Thymus (tissue), 11 donors: ENCODE measurements around the gene CHAC1. TPM values are rescaled to one million over a fixed set of nuclear protein-coding genes. Genes with fewer than 3 reads are reported as not detected.

ENCODE experiments used
- DNase-seq, 9 donors: peaks; one replicate each; pipeline ENCODE4 v3.0.0-alpha.2; 2013; ENCODE audit warnings: low spot score in 9 of 9, low read depth in 6 of 9, missing footprints in 1 of 9
- H3K27ac ChIP-seq, 2 donors: one replicate each; pipeline ENCODE4 v1.5.1; 2013; ENCODE audit warnings: control low read depth in 1 of 2, low read depth in 1 of 2, low read length in 1 of 2, mild to moderate bottlenecking in 1 of 2, moderate library complexity in 1 of 2
- H3K27me3 ChIP-seq, 2 donors: one replicate each; pipeline ENCODE4 v1.5.1; 2013; ENCODE audit warnings: low read length in 1 of 2; ENCODE audit not compliant: control insufficient read depth in 2 of 2, insufficient read depth in 1 of 2
- H3K36me3 ChIP-seq, 2 donors: one replicate each; pipeline ENCODE4 v1.5.1; 2013; ENCODE audit warnings: low read length in 1 of 2, mild to moderate bottlenecking in 1 of 2, moderate library complexity in 1 of 2; ENCODE audit not compliant: control insufficient read depth in 2 of 2, insufficient read depth in 2 of 2
- H3K4me1 ChIP-seq, 2 donors: one replicate each; pipeline ENCODE4 v1.5.1; 2013; ENCODE audit warnings: low read length in 2 of 2; ENCODE audit not compliant: control insufficient read depth in 2 of 2, insufficient read depth in 2 of 2
- H3K4me3 ChIP-seq, 2 donors: one replicate each; pipeline ENCODE4 v1.5.1; 2013; ENCODE audit warnings: low read length in 2 of 2, control low read depth in 1 of 2, mild to moderate bottlenecking in 1 of 2
- H3K9me3 ChIP-seq, 2 donors: one replicate each; pipeline ENCODE4 v1.5.1; 2013; ENCODE audit warnings: low read length in 1 of 2, mild to moderate bottlenecking in 1 of 2; ENCODE audit not compliant: control insufficient read depth in 2 of 2, insufficient read depth in 1 of 2
- WGBS: extraction: QIAGEN DNeasy Blood & Tissue Kit; methylation state at CpG from one replicate; pipeline ENCODE4 v1.1.7; 2013; 5-methylcytosine and 5-hydroxymethylcytosine counted together
- polyA plus RNA-seq: library from polyadenylated mRNA; stranded (reverse); fragments of 200-250 nt; gene quantifications from one replicate; pipeline ENCODE4 v1.2.3, GENCODE V29; 2013
- total RNA-seq: library from RNA; stranded (reverse); fragments of 120-200 nt; gene quantifications from one replicate; pipeline ENCODE4 v1.2.4, GENCODE V29; 2013
- donor health status: healthy.

The CHAC1 gene
- total and polyA plus RNA-seq, 2 donors = 0.47 to 1.9 TPM

DNA sequence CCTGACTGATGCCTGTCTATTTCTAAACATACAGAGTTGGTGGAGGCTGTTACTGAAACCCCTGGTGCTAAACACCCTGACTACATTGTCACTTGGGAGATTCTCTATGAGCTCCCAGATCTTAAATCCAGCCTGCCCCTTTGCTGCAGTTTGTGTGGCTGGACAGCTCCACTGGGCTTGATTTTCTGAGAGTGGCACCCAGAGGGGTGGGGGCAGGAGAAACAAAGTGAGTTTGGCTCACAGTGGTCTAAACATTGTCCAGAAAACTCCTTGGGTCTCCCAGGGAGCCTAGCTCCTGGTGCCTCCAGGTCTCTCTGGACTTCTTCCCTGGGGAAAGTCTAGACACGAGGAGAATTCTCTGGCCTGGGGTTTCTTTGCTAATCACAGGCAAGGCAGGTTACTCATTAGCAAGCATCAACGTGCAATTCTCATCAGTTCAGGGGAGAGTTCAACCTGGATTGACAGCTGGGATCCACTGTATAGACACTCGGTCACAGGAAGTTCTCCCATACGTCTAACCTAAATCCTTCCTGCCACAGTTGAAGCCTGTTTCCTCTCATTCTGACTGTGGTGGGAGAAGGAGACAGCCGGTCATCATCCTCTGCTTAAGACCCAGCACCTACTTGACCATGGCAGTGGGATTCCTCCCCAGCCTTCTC is 31.2 kb upstream of the CHAC1 start:
- Histone ChIP-seq H3K4me1 (peaks cover 5 to 20% of the 10 kb centered on the region in 2 donors), H3K4me3 (no peak overlapping the region), H3K36me3 (no peaks in the 10 kb centered on the region), H3K9me3 (peaks cover 0 to 12% of the 10 kb centered on the region in 2 donors), H3K27me3 (peaks cover 30 to 52% of the 10 kb centered on the region in 2 donors), H3K27ac (no peak overlapping the region)
- no peak for DNase-seq
- WGBS = 80% methylated on average over 5 of the region's 5 CpGs

DNA sequence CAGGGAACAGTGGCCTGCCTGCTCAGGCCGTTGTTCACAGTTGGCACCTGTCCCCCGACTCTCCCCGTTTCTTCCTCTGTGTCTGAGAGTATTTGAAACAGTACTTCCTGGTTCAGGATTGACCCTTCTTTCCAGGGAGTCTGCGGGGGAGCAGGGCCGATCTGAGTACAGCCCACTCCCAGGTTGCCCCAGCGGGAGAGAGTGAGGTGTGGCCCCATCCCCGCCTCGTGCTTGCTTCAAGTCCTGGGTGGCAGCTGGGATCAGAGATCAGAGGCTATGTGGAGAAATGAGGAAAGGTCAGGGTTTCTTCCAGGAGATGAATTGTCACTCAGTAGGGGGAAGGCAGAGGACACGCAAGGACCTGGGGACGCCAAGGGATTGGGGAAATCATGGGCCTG is 30.7 kb upstream of the CHAC1 start:
- WGBS = 85% methylated on average over 10 of the region's 10 CpGs
- H3K9me3 ChIP-seq = peaks cover 0 to 12% of the 10 kb centered on the region in 2 donors
- H3K4me3 ChIP-seq = no peak overlapping the region
- no peaks in the 10 kb centered on the region for H3K36me3 ChIP-seq
- H3K27me3 ChIP-seq = peaks cover 35 to 57% of the 10 kb centered on the region in 2 donors
- no peak for DNase-seq
- no peak overlapping the region for H3K27ac ChIP-seq
- peaks cover 10 to 26% of the 10 kb centered on the region in 2 donors for H3K4me1 ChIP-seq

DNA sequence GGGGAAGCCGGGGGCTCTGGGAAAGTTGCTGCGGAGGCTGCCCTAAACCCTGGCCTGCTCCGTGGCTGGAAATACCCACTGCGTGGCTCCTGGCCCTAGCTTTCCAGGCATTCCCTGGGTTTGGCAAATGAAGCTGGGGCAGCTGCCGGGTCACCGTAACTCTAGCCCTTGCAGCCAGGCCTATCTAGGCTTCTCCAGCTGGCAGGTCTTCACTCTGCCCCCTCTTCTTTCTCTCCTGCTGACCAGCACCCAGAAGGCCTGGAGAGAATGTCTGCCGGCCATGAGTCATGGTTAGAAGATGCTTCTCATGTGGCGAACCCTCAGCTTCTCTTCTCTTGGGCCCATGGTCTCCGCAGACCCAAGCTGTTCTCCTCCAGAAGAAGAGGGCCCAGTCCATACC is 29.7 kb upstream of the CHAC1 start:
- WGBS = 97% methylated on average over 9 of the region's 9 CpGs
- H3K27ac ChIP-seq = no peak overlapping the region

DNA sequence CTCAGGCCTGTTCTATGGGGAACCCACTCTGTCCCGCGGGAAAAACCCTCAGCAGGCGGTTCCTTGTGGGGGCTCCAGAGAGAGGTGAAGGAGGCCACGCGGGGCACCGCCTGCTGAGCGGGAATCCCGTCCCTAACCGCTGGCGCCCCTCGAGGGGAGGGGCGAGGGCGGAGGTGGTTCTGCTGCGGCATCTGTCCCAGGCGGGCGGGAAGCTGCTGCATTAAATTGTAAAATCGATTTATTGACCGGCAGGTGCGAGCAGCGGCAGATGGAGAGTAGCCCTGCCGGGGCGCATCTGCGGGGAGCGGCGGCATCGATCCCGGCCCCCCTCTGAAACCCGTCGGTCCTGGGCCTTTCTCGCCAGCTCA is 27.8 kb upstream of the CHAC1 start:
- no peak for DNase-seq
- 13% methylated on average over 30 of the region's 30 CpGs for WGBS
- Histone ChIP-seq H3K4me1 (peaks cover 28 to 54% of the 10 kb centered on the region in 2 donors), H3K9me3 (peaks cover 0 to 17% of the 10 kb centered on the region in 2 donors), H3K36me3 (no peaks in the 10 kb centered on the region), H3K4me3 (no peak overlapping the region), H3K27ac (no peak overlapping the region), H3K27me3 (peaks cover 60 to 84% of the 10 kb centered on the region in 2 donors)

More for the DNA sequence above, 29.7 kb upstream of the CHAC1 start:
- Histone ChIP-seq H3K36me3 (no peaks in the 10 kb centered on the region), H3K4me3 (no peak overlapping the region), H3K27me3 (peaks cover 41 to 64% of the 10 kb centered on the region in 2 donors), H3K4me1 (peaks cover 16 to 35% of the 10 kb centered on the region in 2 donors), H3K9me3 (peaks cover 0 to 17% of the 10 kb centered on the region in 2 donors)
- no peak for DNase-seq

DNA sequence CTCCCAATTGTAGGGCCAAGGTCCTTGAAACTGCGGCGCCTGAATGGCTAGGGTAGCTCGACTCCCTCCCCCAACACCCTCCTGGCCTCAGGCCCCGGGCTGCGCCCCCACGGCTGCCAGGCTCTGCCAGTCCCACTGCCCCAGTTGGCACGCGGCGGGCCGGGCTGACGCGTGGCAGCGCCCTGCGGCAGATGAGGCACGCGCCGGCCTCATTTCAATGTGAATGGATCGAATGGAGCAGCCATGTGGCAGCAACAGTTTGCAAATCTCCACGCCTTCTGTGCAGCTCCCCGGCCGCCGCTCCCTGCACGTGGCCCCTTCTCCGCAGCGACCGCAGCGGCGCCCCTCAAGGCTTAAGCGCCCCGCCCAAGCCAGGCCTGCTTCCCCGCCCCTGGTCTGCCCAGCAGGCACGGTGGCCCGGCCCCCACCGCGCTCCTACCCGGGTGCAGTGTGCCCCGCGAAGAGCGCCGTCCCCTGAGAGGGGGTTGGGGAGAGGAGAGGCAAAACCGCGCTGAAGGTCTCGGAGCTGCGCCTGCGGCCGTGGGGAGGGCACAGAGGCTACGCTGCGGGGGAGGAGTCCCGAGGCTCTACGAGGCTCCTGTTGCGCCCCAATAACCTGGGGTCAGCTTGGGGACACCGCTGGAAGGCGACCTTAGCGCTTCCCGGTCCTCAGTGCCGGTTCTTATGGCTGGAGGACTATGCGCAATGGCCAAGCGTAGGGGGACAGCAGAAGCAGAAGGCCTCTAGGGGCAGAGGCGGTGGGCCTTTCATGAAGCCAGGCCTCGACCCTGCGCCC is 27.2 kb upstream of the CHAC1 start:
- H3K27me3 ChIP-seq = peaks cover 66 to 89% of the 10 kb centered on the region in 2 donors
- H3K4me1 ChIP-seq = peaks cover 32 to 60% of the 10 kb centered on the region in 2 donors
- peak overlapping the region in 1 of 2 donors; percentile 30 for H3K4me3 ChIP-seq
- 3% methylated on average over 61 of the region's 61 CpGs for WGBS
- peak in 2 of 9 donors; percentile 22 to 41 for DNase-seq
- H3K27ac ChIP-seq = no peak overlapping the region
- H3K9me3 ChIP-seq = peaks cover 0 to 17% of the 10 kb centered on the region in 2 donors
- no peaks in the 10 kb centered on the region for H3K36me3 ChIP-seq

DNA sequence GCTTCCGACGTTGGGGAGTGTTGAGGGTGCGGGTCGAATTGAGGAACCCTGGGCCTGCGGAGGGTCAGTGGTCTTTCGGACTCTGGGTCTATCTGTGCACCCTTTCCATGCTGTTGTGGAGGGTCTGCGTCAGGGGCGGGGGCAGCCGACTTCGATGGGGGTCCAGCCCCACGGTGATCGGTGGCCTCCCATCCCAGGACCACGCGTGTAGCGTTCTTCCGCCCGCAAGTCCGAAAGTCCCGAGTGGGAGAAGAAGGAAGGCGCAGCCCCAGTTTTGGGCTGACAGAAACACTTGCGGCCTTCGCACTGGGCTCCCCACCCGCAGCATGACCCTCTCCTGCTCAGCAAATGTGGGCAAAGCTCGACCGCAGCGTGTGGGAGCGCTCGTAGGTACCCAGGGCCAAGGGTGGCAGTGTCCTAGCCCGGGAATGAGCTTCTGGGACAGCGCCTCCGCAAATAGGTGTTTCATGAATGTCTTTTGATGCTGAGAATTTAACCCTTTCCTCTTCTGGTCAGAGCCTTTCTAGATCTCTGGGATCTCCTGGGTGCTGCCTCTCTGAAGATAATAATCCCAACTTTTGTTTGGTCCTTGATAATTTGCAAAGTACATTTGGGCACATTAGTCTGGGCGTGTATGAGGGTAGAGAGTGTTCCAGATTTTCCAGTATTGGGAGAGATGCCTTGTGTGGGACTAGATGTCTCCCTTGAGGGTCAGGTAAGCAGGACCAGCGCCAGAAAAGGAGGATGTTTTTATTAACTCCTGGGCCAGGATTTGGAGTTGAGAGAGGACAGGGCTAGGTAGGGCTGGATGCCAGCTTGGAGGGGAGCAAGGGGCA is 26.4 kb upstream of the CHAC1 start:
- H3K27me3 ChIP-seq = peaks cover 70 to 98% of the 10 kb centered on the region in 2 donors
- H3K27ac ChIP-seq = no peak overlapping the region
- no peaks in the 10 kb centered on the region for H3K36me3 ChIP-seq
- peaks cover 34 to 68% of the 10 kb centered on the region in 2 donors for H3K4me1 ChIP-seq
- WGBS = 12% methylated on average over 33 of the region's 33 CpGs
- H3K4me3 ChIP-seq = peak overlapping the region in 1 of 2 donors; percentile 27
- H3K9me3 ChIP-seq = peaks cover 0 to 17% of the 10 kb centered on the region in 2 donors
- peak in 1 of 9 donors; percentile 13 for DNase-seq

DNA sequence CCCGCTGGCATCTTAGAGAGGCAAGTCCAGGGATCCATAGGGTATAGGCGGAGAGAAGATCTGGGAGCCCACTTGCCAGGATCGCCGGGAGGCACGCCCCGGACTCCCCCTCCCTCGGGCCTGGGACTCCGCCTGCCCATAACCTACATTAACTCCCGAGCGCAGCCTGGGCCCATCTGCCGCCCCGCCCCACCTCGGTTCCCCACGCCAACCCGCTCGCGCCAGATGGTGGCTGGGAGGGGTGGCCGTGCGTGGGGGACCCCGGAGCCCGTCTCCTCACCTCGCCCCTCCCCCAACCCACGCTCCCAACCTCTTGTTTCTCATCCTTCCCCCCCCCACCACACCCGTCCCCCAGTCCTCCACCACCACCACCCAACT is 25.8 kb upstream of the CHAC1 start:
- no peaks in the 10 kb centered on the region for H3K36me3 ChIP-seq
- no peak overlapping the region for H3K27ac ChIP-seq
- DNase-seq = peak in 1 of 9 donors; percentile 22
- 5% methylated on average over 24 of the region's 24 CpGs for WGBS
- H3K27me3 ChIP-seq = peaks cover 73 to 98% of the 10 kb centered on the region in 2 donors
- H3K9me3 ChIP-seq = peaks cover 0 to 17% of the 10 kb centered on the region in 2 donors
- peak overlapping the region; percentile 27 to 47 for H3K4me3 ChIP-seq
- H3K4me1 ChIP-seq = peaks cover 39 to 74% of the 10 kb centered on the region in 2 donors

DNA sequence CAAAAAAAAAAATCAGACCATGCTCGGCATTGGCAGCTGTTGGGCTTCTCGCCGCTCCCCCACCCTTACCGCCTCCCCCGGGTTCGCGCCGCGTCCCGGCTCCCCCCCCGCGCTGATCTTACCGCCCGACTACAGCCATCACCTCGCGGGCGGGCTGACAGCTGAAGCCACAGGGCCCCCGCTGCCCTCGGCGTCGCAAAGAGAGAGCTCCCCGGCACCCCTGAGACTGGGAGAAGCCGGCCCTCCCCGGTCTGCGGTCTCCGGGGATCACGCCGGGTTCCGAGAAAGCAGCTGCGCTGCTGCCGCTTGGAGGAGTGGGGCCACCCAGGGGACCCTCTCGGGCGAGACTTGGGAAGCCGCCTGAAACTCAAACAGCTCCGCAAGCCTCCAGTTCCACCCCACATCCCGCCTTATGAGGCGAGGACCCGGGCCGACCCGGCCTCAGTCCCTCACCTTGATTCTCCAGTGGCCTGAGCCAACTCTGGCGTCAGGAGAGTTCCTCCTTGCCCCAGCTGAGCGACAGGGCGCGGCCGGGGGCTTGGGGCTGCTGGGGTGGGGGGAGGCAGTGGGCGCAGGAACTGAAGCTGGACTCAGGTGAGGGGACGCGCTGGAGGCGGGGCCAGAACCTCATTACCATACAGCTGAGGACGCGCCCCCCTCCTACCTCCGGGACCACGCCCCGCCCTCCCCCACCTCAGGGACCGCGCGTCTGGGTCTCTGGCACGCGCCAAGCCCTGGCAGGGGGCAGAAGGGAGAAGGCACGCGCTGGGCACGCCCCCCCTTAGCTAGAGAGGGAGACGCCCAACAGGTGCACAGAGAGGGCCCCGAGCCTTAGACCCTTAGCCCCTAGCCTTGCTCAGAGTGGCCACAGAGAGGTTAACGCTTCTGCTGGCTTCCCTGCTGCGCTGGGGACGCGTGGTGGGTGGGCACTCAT is 25.1 kb upstream of the CHAC1 start:
- Histone ChIP-seq H3K9me3 (peaks cover 0 to 20% of the 10 kb centered on the region in 2 donors), H3K4me3 (peak overlapping the region; percentile 27 to 47), H3K4me1 (peaks cover 46 to 81% of the 10 kb centered on the region in 2 donors), H3K27ac (peak overlapping the region in 1 of 2 donors; percentile 57), H3K36me3 (no peaks in the 10 kb centered on the region), H3K27me3 (peaks cover 73 to 91% of the 10 kb centered on the region in 2 donors)
- DNase-seq = peak in 2 of 9 donors; percentile 25 to 54
- WGBS = 1% methylated on average over 68 of the region's 68 CpGs
